T-helper 9 cell (primary cell): Measurements from ENCODE around the gene SIDT2.
"Not testable (repeated sequence)": the region's sequence is repeated elsewhere in the genome, so short reads cannot be mapped to it uniquely, and the experiment has no call there.

Experiments
- DNase-seq: peaks from one replicate; pipeline ENCODE4 v3.0.0-alpha.2; 2020

Gene SIDT2

GRCh38 chr11:117172724-117173421, 5.7 kb upstream of the SIDT2 start:
- DNase-seq, result no peak

DNA sequence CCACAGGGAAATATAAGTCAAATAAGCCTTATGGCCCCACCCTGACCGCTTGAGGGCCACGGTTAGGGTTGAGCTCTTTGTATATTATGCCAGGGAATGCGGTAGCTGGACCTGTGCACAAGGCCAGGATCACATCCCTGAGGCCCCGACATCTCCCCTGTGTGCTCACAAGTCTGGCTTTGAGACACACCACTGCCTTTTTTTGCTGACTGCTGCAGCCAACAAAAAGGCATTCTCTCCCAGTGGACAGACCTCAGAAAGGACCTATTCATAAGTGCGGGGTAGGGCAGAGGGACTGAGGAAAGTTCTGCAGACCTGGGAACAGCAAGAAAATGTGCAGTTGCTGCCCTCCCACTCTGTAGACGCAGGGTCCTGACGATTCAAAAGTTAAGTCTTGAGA, 3.4 kb upstream of the SIDT2 start:
- no peak for DNase-seq

DNA sequence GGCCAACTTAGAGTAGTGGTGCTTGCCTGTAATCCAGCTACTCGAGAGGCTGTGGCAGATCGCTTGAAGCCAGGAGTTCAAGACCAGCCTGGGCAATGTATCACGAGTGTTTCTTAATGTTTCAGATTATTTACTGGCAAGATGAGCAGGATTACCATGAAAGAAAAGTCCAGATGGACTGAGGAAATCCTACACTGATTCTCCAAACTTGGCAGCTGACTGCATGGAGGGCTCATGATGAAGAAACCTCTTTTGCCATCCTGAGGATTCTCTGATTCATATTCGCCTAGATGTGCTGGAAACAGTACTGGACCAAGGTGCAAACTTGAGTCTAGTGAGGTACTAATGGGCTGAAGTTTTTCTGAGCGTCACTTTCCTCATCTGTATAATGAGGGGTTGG, 2.8 kb upstream of the SIDT2 start:
- no peak for DNase-seq

DNA sequence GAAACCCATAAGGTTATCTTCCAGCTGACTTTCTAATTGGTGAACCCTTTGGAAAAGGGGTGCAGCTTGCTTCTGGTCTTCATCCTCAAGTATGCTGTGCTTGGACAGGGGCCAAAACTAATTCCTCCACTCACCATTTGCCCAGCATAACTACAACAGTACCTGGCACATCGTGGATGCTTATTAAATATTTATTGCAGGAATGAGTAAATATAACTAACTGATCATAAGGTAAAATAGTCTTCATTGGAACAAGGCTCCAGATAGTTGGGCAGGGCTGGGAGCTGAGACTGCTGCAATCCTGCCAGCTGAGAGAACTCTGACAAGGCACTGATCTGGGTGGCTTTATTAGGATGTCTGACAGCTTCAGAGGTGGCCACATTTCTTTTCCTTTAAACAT, 2.4 kb upstream of the SIDT2 start:
- no peak for DNase-seq

- DNase-seq, result no peak
Measured at GRCh38 chr11:117177534-117178209, 871 bp upstream of the SIDT2 start.

GRCh38 chr11:117179048-117179999, 781 bp downstream of the SIDT2 start:
- DNase-seq, result peak; percentile 41

GRCh38 chr11:117180020-117180419, 1.5 kb downstream of the SIDT2 start:
- no peak for DNase-seq

GRCh38 chr11:117180661-117181585, 2.4 kb downstream of the SIDT2 start:
- peak; percentile 49 for DNase-seq

DNA sequence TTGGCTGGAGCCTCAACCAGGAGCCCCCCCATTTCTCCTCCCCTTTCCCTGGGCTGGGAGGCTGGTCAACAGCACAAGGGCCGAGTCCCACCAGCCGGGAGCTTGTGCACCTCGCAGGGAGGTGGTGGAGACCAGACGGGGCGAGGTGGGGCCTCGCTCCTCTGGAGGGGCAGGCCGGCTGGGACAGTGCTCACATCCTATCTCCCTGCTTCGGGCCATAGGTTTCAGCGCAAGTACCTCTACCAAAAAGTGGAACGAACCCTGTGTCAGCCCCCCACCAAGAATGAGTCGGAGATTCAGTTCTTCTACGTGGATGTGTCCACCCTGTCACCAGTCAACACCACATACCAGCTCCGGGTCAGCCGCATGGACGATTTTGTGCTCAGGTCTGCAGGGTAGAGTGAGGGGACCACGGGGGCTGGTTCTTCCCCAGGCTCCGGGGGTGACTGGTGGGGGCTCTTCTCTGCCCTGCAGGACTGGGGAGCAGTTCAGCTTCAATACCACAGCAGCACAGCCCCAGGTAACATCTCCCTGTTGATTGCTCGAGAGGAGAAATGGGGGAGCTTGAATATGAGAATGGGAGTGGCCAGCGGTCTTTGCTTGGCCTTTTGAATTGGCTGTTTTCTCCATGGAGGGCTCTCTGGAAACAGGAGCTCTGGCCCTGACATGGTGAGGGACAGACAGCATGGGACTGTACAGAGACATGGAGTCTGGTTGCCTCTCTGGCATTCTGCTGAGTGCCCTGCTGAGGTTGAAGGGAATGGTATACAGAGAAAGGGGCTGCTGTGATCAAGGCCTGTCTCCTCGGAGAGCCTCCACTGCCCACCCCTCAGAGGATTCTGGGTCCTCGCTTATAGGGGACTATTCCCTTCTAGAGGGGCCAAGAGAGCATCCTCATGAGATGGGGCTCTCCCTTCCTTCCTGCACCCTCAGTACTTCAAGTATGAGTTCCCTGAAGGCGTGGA, 3.3 kb downstream of the SIDT2 start:
- no peak for DNase-seq

DNA sequence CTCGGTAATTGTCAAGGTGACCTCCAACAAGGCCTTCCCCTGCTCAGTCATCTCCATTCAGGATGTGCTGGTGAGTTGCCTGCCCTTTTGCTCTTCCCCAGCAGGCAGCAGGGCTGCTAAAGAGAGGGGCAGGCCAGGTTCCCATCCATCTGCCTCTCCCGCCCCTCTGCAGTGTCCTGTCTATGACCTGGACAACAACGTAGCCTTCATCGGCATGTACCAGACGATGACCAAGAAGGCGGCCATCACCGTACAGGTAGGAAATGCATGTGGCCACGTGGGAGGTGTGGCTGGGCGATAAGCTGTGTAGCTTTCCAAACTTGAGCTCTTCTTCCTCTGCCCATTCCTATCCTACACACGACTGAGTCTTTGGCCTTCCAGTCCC, 4.0 kb downstream of the SIDT2 start:
- DNase-seq, result no peak

GRCh38 chr11:117183178-117183577, 4.6 kb downstream of the SIDT2 start:
- DNase-seq, result not testable (repeated sequence)

DNA sequence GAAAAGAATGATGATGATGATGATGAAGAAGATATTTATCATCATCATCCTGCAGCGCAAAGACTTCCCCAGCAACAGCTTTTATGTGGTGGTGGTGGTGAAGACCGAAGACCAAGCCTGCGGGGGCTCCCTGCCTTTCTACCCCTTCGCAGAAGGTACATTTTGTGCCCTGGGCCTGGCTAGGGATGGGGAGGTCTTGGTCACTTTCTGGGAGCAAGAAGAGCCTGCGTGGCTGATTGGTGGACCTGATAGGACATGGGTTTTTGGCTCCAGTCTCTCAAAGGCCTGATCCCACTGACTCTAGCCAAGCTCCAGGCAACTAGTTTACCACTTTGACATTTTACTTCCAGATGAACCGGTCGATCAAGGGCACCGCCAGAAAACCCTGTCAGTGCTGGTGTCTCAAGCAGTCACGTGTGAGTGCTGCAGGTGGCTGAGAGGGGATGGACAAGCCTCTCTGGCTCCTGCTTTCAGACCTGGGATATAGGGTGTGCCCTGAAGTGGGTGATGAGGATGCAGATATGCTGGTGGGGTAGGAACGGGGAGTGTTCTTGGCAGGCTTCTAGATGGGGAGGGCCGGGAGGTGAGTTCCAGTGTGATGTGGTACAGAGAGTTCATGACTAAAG, 5.3 kb downstream of the SIDT2 start:
- no peak for DNase-seq

DNA sequence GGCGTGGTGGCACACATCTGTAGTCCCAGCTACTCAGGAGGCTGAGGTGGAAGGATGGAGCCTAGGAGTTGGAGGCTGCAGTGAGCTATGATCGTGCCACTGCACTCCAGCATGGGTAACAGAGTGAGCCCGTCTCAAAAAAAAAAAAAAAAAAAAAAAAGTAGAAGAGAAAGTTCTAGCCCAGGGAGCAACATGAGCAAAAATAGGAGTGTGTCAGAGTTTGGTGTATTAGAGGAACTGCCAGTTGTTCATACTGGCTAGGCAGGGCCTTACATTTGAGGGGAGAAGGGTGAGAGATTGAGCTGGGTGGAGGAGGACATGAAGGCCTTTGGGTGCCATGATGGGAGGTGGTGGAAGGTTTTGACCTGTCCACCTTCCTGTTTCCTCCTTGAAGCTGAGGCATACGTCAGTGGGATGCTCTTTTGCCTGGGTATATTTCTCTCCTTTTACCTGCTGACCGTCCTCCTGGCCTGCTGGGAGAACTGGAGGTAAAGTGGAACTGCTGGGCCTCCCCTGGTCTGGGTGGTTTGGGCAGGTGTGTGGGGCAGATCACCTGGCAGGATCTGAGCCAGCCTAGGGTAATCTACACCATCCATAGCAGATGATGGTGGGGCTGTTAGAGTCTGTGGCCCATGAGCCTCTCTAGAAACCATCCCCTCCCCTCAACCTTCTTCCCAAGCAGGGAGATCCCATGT, 7.3 kb downstream of the SIDT2 start:
- no peak for DNase-seq

GRCh38 chr11:117186431-117186761, 7.9 kb downstream of the SIDT2 start:
- no peak for DNase-seq

DNA sequence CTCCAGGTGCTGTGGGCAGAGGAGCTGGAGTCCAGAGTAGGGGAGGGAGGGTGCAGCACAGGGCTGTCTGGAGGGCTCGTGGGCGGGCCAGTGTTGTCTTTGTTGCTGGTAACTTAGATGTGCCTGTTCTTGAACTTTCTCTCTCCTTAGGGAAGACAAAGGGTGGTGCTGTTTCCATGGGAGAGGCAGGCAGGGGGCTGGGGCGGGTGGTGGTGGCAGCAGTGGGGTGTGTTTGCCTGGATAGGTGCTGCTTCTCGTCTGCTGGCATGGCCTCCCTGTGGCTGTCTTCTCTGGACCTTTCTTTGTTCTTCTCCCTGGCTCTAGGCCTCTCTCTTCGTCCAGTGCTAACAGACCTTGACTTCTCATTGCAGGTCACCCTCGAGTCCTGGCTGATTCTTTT, 8.5 kb downstream of the SIDT2 start:
- DNase-seq, result no peak

GRCh38 chr11:117187428-117187798, 8.9 kb downstream of the SIDT2 start:
- DNase-seq, result no peak

DNA sequence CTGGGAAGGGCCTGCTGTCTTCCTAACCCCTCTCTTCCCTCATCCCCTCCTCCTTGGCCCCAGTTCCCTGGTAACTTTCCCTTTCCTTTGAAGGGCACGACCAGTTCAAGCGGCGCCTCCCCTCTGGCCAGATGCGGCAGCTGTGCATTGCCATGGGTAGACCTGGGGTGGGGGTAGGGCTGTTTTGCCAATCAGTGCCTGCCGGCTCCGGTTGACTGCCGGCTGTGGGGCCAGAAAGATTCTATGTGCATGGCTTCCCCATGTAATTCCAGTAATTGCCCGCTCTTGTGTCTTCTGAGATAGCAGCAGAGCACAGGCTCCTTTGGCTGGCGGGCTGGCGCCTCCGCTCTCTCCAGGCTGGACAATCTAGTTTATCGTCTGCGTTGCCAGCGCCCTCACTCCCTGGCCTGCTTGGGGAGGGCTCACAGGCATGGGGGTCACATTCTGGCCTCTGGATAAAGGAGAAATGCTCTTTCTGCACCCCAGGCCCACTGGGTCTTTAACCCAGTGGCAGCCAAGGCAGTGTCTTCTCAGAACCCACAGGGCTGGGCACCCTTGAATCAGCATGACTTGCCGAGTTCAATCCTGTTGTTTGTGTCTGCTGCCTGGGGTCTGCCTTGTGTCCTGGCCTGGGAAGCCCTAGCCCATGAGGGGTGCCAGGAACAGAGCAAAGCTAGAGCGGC, 9.4 kb downstream of the SIDT2 start:
- DNase-seq, result no peak

DNA sequence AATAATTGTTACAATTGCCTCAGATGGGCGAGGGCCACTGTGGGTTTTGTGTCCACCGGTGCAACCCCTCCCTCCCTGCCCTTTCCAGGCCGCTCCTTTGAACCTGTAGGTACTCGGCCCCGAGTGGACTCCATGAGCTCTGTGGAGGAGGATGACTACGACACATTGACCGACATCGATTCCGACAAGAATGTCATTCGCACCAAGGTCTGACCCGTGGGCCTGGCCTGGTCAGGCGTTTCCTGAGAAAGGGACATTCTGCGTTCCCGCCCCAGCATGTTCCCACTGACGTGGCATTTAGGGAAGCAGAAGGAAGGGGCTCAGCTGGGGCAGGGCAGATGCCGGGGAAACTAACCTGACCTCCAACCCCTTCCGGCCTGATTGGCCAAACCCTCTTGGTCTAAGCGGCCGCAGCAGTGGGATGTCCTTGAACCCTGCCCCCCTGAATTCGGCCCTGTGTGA, 10.1 kb downstream of the SIDT2 start:
- no peak for DNase-seq

DNA sequence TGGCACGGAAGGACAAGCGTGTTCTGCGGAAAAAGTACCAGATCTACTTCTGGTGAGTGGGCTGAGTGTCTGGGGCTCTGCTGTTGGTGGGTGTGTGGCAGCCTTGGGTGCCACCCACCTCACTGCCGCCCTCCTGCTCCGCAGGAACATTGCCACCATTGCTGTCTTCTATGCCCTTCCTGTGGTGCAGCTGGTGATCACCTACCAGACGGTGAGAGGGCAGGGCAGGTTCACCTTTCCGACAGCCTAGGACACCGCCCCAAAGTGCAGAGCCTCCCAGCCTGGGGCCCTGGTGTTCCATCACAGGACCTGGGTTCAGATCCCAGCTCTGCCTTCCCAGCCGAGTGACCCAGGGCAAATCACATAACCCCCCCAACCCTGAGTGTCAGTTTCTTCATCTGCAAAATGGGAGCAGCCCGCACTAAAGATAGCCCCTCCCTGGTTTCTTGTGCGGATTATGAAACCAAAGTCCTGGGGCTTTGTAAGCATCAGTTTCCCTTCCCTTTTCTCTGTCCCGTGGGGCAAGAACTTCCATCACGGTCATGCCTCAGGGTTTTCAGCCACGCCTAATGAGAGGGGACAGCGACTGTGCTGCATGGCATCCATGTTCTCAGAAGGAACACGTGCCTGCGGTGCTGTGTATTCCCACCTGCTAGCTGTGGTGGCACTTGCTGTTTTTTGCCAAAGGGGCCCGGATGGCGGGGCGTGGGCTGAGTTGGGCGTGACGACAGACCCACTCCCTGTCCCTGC, 10.8 kb downstream of the SIDT2 start:
- no peak for DNase-seq
